Measurements from ENCODE around the gene SP100.

The SP100 gene

DNA sequence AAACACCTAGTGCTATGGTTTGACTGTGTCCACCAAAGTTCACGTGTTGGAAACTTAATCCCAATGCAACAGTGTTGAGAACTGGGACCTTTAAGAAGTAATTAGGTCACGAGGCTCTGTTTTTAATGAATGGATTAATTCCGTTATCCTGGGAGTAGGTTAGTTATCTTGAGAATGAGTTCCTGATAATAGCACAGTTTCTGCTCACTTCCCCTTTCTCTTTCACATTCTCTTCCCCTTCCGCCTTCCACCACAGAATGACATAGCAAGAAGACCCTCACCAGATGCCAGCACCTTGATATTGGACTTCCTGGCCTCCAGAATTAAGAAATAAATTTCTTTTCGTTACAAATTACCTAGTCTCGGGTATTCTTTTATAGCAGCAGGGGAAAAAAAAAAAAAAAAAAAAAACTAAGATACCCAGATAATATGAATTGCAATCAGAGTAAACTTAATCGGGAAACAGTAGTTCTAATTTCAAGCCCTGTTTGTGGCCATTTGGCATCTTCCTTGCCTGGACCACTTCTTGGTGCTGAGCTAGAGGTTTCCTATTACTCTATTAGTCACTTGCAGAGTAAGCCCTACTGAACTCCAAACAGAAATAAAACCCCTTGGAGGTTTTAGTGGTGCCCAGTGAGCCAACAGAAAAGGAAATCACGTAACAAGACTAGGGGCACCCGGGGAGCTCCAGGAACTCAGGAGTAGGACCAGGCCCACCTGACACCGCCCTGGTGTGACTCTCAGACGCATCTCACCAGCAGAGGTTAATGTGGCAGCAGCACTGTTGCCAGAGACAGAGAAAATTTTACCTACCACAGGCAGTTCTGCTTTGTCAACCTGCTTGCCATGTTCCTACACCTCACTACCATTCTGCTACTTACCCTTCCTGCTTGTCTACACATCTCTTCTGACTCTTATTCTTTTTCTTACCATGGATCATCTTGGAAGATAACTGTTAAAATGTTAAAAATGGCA lies 149.1 kb downstream of the SP100 start:
- DNase-seq: no peak

DNA sequence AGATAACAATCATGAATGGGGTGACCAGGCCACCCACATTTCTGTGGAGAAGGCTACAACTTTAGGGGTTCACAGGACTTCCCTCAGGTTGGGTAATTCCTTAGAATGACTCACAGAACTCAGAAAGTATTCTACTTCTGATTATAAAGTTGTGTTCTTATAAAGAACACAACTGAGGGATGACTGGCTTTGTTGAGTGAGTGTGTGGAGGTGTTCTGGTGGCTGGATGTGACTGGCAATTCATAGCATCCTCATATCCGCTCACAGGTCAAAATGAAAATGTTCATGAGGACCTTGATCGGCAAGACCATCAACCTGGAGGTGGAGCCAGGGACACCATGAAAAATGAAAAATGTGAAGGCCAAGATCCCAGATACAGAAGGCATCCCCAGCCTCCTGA lies 153.3 kb downstream of the SP100 start:
- no peak for DNase-seq

DNA sequence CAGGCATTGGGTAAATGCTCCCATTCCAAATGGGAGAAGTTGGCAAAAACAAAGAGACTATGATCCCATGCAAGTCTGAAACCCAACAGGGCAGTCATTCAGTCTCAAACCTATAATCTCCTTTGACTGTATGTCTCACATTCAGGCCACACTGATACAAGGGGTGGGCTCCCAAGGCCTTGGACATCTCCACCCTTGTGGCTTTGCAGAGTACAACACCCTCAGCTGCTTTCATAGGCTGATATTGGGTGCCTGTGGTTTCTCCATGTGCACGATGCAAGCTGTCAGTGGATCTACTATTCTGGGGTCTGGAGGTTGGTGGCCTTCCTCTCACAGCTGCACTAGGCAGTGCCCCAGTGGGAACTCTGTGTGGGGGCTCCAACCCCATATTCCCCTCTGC lies 155.0 kb downstream of the SP100 start:
- DNase-seq: no peak

DNA sequence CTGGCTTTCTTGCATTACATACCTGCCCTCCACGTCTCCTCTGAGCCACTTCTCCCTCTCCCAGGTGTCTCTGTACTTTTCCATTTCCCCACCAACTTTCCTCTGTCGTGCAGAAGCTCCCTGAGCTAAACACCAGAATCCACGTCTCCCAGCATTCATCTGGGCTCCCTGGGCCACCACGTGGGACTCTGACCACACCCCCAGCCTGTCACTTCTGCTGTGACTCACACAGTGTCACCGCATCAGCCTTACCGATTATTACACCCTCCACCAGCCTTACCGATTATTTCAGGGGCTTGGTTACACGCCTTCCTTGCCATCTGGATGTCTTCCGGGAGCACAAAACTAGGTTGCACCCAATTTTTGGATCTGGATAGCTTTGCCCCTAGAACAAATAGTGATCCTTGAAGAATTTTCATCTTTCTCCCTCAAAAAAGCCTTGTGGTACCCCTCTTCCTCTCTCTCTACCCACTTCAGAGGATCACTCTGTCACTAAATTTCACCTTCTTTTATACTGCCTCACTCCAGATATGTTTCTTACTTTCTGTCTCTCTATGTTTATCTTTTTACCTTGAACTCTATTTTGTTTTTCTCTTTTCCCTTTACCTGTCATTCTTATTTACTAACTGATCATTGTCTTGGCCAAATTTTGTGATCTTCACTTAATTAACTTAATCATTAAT lies 159.8 kb downstream of the SP100 start:
- peak in 1 of 4 experiments; percentile 23 for DNase-seq

DNA sequence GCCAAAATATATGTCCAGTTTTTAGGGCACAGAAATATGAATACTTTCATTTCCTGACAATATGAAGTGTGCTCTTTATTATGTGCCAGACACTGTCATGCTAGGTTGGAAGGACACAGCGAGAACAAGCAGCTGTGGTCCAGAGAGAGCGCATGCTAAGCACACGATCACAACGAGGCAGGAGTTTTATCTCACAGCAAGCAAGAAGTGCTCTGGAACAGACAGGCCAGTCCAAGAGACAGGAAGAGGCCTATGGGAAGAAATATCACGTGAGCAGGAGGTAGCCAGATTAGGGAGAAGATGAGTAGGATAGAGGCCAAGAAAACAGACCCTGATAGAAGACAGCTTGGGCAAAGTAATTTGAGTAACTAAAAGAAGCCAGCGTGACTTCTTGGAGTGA lies 161.1 kb downstream of the SP100 start:
- no peak for DNase-seq

DNA sequence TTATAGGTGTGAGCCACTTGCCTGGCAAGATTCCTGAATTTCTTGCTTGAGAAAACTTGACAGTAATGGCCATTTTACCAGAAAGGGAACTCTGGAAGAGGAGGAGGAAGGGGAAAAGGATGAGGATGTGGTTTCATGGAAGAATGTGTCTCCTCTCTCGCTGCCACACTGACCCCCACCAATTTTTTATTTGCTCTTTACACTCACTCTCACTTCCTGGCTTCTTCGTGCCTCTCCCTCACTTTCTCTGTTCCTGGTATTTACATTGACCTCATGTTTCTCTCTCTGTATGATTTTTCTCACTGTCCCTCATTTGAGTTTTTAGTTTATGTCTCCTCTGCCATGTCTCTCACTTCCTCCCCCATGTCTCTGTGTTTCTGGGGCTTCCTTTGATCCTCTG lies 162.1 kb downstream of the SP100 start:
- no peak for DNase-seq

DNA sequence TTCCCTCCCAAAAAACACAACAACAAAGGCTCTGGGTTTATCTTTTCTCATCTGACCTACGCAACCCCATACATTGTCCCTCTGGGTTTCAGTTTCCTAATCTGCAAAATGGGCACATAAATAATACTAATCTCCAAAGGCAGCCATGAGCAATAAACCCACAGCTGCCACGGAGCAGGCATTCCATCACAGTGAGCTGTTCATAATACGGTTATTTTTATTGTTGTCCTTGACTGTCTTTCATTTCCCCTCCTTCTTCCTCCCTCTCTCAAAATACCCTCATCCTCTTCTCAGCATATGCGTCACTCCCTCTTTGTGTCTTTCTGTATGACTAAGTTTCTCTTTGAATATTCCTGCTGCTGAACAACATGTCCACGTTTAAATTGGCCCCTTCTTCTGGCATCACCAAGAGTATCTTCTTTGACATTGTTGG lies 166.9 kb downstream of the SP100 start:
- DNase-seq: no peak

DNA sequence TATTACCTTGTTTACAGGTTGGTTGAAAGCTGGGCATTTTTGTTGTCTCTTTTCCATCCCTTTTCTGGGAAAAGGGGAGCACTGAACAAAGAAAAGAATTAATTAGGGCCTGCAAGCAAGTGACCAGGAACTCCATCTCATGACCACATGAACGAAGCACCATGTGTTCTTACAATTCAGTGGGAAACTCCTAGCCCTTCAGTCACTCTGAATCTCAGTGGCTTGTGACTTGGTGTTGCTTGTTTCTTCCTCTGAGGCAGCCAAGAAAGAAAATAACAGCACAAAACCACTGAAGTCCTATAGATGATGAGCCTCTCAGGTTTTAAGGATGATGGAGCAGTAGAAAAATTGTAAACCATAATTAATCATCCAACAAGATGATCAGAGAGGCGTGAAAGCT lies 167.6 kb downstream of the SP100 start:
- DNase-seq: no peak

DNA sequence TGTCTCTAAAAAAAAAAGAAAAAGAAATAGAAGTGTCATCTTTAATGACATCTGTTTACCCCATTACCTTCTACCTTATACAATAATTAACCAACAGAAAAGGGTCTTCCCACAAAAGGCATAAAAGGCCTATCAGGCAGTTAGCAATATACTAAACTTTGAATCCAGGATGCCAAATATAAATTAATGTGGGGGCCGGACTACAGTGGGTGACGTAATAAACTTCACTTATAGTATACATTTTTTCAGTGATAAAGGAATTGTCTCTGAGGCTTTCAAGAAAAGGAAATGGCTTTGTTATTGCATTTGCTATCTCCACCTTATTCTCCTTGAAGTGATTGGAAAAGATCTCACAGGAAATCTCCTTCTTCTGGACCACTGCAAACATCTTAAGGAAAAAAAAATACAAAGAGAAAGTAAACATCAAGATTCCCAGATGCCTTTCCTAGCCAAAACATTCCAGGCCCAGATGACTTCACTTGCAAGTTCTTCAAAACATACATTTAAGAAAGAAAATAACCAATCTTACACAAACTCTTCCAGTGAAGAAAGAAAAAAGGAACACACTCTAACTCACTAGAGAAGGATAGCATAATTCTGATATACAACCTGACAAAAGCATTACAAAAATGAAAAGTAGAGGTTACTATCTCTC lies 170.5 kb downstream of the SP100 start:
- DNase-seq: no peak

DNA sequence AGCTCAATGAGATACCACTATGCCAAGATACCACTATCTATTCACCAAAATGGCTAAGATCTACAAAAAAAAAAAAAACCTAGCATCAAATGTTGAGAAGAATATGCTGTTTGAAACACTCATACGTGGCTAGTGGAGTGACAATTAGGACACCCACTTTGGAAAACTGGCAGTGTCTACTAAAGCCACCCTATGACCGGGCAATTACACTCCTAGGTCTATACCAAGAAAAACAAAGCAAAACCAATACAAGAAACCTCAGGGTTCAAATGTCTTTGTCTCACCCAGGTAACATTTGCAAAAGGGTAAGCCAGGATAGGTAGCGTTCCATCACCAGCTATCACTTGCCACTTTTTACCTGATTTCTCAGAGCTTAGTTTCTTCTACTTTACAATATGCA lies 173.0 kb downstream of the SP100 start:
- no peak for DNase-seq

DNA sequence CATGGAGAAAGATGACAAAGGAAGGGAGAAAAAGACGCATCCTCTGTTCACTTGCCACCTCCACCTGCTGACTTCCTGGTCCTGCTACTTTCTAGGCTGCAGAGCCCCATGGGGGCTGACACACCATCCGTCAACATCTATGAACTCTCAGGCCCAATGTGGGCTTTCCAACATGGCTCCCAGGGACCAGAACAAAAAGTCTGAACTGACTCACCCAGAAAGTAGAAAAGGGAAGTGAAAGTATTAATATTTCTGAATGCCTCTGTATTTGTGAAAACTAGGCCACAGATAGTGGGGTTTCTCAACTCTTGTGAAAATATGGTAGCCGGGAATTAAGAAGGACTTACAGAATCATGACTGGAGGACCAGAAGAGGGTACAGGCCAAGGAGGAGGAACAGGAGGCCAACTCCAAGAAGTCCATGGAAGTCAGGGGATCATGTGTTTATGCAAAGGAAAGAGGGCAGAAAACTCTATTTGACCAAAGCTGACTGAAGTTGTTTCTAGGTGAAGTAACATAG lies 173.6 kb downstream of the SP100 start:
- DNase-seq: no peak

DNA sequence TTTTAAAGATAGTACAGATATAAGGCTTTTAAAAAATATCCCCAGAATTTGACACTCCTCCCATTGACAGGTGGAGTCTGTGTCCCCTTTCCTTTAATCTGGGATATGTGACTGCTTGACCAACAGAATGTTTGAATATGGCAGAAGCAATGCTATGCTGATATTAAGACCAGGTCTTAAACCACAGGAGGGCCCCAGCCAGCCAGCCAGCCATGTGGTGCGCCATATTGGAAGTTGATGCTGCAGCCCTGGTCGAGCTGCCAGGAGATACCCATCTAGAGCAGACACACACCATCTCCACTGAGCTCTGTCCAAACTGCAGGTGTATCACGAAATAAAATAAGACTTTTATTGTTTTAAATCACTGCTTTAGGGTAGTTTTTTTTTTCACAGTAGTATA lies 174.3 kb downstream of the SP100 start:
- no peak for DNase-seq

DNA sequence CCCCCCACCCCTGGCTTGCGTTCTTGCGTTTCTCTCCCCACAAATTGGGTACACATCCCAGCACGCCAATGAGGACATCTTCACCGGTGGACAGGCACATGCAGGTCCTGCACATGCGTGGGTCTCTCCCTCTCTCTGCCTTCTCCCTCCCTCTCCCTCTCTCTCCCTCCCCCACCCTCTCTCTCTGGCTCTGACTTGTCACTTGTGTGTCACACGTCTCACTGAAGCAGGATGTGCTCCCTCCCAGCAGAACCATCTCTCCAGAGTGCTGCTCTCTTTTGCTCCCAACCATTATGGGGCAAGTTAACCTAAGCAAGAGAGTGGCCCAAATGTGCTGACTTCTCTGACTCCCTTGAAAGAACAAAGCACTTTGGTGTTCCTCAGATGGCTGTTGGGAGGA lies 175.8 kb downstream of the SP100 start:
- DNase-seq: no peak

DNA sequence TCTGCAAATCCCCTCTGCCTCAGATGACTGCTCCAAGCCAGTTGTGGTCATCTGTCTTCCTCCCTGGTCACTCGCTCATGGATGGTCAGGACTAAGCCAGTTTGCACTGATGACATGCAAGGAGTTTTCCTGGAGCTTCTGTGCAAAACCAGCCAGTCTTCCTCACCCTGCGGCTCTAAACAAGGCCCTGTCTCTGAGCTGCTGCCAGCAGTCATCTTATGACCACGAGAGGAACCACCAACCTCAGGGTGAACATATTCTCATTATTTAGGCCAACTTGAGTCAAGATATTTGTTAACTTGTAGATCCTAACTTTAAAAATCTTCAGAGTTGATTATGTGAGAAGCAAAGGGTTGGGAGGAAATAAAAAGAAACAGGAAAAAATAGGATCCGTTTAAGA lies 176.8 kb downstream of the SP100 start:
- DNase-seq: no peak
